K562 (cell line): ENCODE results near the gene TRIM65. TPM values are rescaled to one million over a fixed set of nuclear protein-coding genes. Genes with fewer than 3 reads are reported as not detected.

ENCODE experiments used
- ATAC-seq: fragments of 200-7000 bp; cut with Tn5 transposase; 3 replicates; pipeline ENCODE4 v1.9.1; 2020; ENCODE audit warnings: moderate library complexity
- BruUV-seq: library from RNA; stranded (reverse); fragments of 400-500 nt; replicated peaks from 2 replicates; lab custom pipeline; 2021; lab: Mats Ljungman, UMichigan
- CTCF ChIA-PET: fragments of 300-600 bp; formaldehyde crosslinking; extraction: SDS; loops from one replicate; lab custom pipeline; 2021; ENCODE audit warnings: low intra/inter-chr PET ratio; lab: Yijun Ruan, JAX
- POLR2A ChIA-PET: fragments of 300-600, 350-650 bp; sonication (Branson Sonifier 250); formaldehyde crosslinking; extraction: SDS; loops from one replicate; lab custom pipeline; 2021; ENCODE audit warnings: antibody characterized with exemption, inconsistent platforms; lab: Yijun Ruan, JAX
- DNase-seq, 4 experiments: peaks; one replicate each; pipeline versions ENCODE4 v3.0.0 to v3.0.0-alpha.2; 2011 to 2018; ENCODE audit warnings: low spot score in 3 of 4, mixed read lengths in 3 of 4; ENCODE audit errors: extremely low read depth in 1 of 4
- FAIRE-seq: peaks from 2 replicates; lab custom pipeline; 2011; peaks lifted over from hg19 to GRCh38; lab: Jason Lieb, UNC
- H2AFZ ChIP-seq: 2 replicates; pipeline ENCODE4 v1.6.0; 2011; ENCODE audit warnings: low read depth, low read length, control low read depth, inconsistent platforms
- H3K27ac ChIP-seq: fragments of 200-600 bp; 3 replicates; pipeline ENCODE4 v1.8.0; 2011; ENCODE audit warnings: low read depth, mild to moderate bottlenecking, control low read depth, inconsistent platforms, low read length, moderate library complexity, mixed read lengths; ENCODE audit errors: extremely low read depth
- H3K27me3 ChIP-seq, 2 experiments: fragments of 300-600 bp in 1 of 2; 2 replicates in 1 of 2; 3 replicates in 1 of 2; pipeline versions ENCODE4 v1.6.0 to v1.8.0; 2011; ENCODE audit warnings: inconsistent platforms in 2 of 2, low read length in 2 of 2, mild to moderate bottlenecking in 1 of 2, mixed read lengths in 1 of 2, moderate library complexity in 1 of 2; ENCODE audit not compliant: control insufficient read depth in 2 of 2, insufficient read depth in 2 of 2
- H3K36me3 ChIP-seq: fragments of 300-600 bp; 3 replicates; pipeline ENCODE4 v1.8.0; 2011; ENCODE audit warnings: mild to moderate bottlenecking, low read length, inconsistent platforms; ENCODE audit not compliant: control insufficient read depth, insufficient read depth
- H3K4me1 ChIP-seq, 2 experiments: fragments of 200-600 bp in 1 of 2; replicated peaks in 1 of 2; 2 replicates in 1 of 2; 3 replicates in 1 of 2; pipeline versions ENCODE4 v1.5.1 to v1.8.0; 2011; ENCODE audit warnings: inconsistent platforms in 2 of 2, low read length in 2 of 2, mild to moderate bottlenecking in 1 of 2, mixed read lengths in 1 of 2, moderate library complexity in 1 of 2; ENCODE audit not compliant: control insufficient read depth in 2 of 2, insufficient read depth in 2 of 2
- H3K4me2 ChIP-seq: 2 replicates; pipeline ENCODE4 v1.6.1; 2011; ENCODE audit warnings: low read length, control low read depth, inconsistent platforms, mixed read lengths; ENCODE audit not compliant: insufficient read depth
- H3K4me3 ChIP-seq: fragments of 200-600 bp; sonication (generic), shearing (Covaris generic); 2 replicates; pipeline ENCODE4 v1.5.1; 2016; ENCODE audit warnings: control low read depth, inconsistent platforms
- H3K79me2 ChIP-seq: fragments of 200-600 bp; 3 replicates; pipeline ENCODE4 v1.8.0; 2011; ENCODE audit warnings: low read length, inconsistent platforms; ENCODE audit not compliant: control insufficient read depth, insufficient read depth
- H3K9ac ChIP-seq, 2 experiments: 2 replicates each; pipeline versions ENCODE4 v1.6.0 to v1.6.1; 2011; ENCODE audit warnings: low read depth in 2 of 2, low read length in 2 of 2, control low read depth in 1 of 2, inconsistent platforms in 1 of 2, mild to moderate bottlenecking in 1 of 2, mixed read lengths in 1 of 2; ENCODE audit not compliant: insufficient read depth in 1 of 2
- H3K9me1 ChIP-seq: one replicate; pipeline ENCODE4 v1.6.0; 2011; ENCODE audit warnings: inconsistent platforms, mild to moderate bottlenecking, low read length, moderate library complexity; ENCODE audit not compliant: control insufficient read depth, insufficient read depth
- H3K9me3 ChIP-seq: replicated peaks from 2 replicates; pipeline ENCODE4 v1.5.1; 2011; ENCODE audit warnings: low read depth, low read length, inconsistent platforms; ENCODE audit not compliant: control insufficient read depth, insufficient read depth
- H4K20me1 ChIP-seq: replicated peaks from 2 replicates; pipeline ENCODE4 v1.6.1; 2011; ENCODE audit warnings: low read length, inconsistent platforms, mixed read lengths; ENCODE audit not compliant: control insufficient read depth, insufficient read depth
- NFIC ChIP-seq: fragments of 450-650 bp; IDR thresholded peaks from 2 replicates; pipeline ENCODE4 v1.6.1; 2017; ENCODE audit warnings: mild to moderate bottlenecking, inconsistent platforms
- POLR2AphosphoS2 ChIP-seq: IDR thresholded peaks from 2 replicates; pipeline ENCODE4 v1.6.1; 2012; ENCODE audit warnings: low read length, improper control_type of control experiment
- POLR2G ChIP-seq: fragments of 200-400 bp; formaldehyde crosslinking; IDR thresholded peaks from 2 replicates; pipeline ENCODE4 v1.6.1; 2017; ENCODE audit warnings: low read depth, mild to moderate bottlenecking, antibody characterized with exemption, low read length, moderate library complexity
- ZNF699 ChIP-seq: fragments of 250-450 bp; sonication (Bioruptor Pico); IDR thresholded peaks from 2 replicates; pipeline ENCODE4 v1.8.0; 2021; ENCODE audit warnings: mild to moderate bottlenecking, moderate library complexity; ENCODE audit not compliant: insufficient replicate concordance
- WGBS: fragments of 100-300 bp; shearing (Covaris generic); methylation state at CpG from one replicate; pipeline ENCODE4 v1.1.6; 2016; ENCODE audit warnings: low coverage, mixed read lengths; ENCODE audit not compliant: insufficient coverage; ENCODE audit errors: missing lambda C conversion rate; 5-methylcytosine and 5-hydroxymethylcytosine counted together
- in situ Hi-C: fragments of 300-500 bp; cut with MboI; formaldehyde crosslinking; loops from 4 replicates; pipeline ENCODE4 v1.15.0; 2018; ENCODE audit warnings: inconsistent platforms, mixed read lengths
- intact Hi-C: fragments of 100-400 bp; cut with micrococcal nuclease; formaldehyde crosslinking; loops from 2 replicates; pipeline ENCODE4 v1.14.2; 2022
- polyA plus RNA-seq, 8 experiments: library from polyadenylated mRNA; depleted of rRNA in 4 of 8; stranded (reverse) in 5 of 8; unstranded in 3 of 8; fragments of >200 nt; fragmentation: Nextera tagmentation in 2 of 8; fragmentation: Illumina TruSeq in 1 of 8; extraction: Ambion mirVana in 2 of 8; extraction: Trizol in 1 of 8; gene quantifications; 2 replicates each; pipeline versions ENCODE4 v1.2.1 to v1.2.3, GENCODE V29; 2011 to 2014; ENCODE audit warnings: inconsistent platforms in 1 of 8, missing spikeins in 1 of 8
- total RNA-seq, 7 experiments: library from RNA; depleted of rRNA in 6 of 7; stranded (reverse); fragments of >200 nt in 6 of 7; fragmentation: Illumina TruSeq in 2 of 7; extraction: Trizol in 2 of 7; gene quantifications; 2 replicates each; pipeline versions ENCODE4 v1.2.1 to v1.2.3, GENCODE V29; 2011 to 2021; ENCODE audit warnings: low replicate concordance in 1 of 7
- TF ChIP-seq, protein P1 (sequence below), 3 experiments: IDR thresholded peaks in 2 of 3; conservative IDR thresholded peaks in 1 of 3; 2 replicates each; pipeline ENCODE4 v1.5.1; 2011 to 2012; ENCODE audit warnings: low read length in 3 of 3, mild to moderate bottlenecking in 3 of 3, control low read depth in 2 of 3, improper control_type of control experiment in 1 of 3, inconsistent platforms in 1 of 3, low read depth in 1 of 3, mixed read lengths in 1 of 3, moderate library complexity in 1 of 3; ENCODE audit not compliant: insufficient read depth in 2 of 3

TRIM65 gene
- total and polyA plus RNA-seq, 9 of the 15 experiments (the other 6 are each of a cell fraction or from before 2014, with no cell fraction given) = 2.8 to 45.7 (median 22.9) TPM

DNA sequence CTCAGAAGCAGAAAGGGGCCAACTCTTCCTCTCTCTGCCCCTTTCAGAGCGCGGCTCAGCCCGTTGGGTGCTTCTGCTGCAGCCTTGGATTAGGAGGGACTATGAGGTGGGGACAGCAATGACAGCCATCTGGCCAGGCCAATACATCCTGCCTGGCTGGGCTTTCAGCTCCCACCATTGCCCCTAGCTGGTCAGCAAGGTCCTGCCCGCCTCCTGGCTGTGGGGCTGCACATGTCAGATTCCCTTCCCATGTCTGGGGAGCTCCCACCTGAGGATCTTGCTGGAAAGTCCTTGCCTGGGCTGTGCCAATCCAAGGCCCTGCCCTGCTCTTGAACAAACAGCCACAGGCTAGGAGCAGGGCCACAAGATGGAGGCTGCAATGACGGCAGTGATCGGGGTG is 8.3 kb downstream of the TRIM65 start:
- WGBS = 94% methylated on average over 6 of the region's 6 CpGs
- ATAC-seq (no peak; the same call in 2 of the 3 replicates), FAIRE-seq (no peak), DNase-seq (no peak)
- in situ Hi-C loops (no loop called here), intact Hi-C loops (no loop called here)
- CTCF ChIA-PET = no interaction called here
- BruUV-seq = no TSS peak
- no peaks in the 10 kb centered on the region for H3K27me3 ChIP-seq
- H3K4me2 ChIP-seq = no peak overlapping the region
- POLR2A ChIA-PET = interaction anchor here (0.6 to 15.9 kb wide), 2 partner anchors 12 to 26 kb away, joined by 4 to 169 read pairs; partner anchors contain the start of gene TRIM47
- no peak overlapping the region for H3K4me3 ChIP-seq
- H3K9me1 ChIP-seq = no peaks in the 10 kb centered on the region
- H3K79me2 ChIP-seq = 0 out of 3 replicates have a peak, but pooled peaks cover 3% of the 10 kb centered on the region
- H3K4me1 ChIP-seq = peaks cover 3 to 42% of the 10 kb centered on the region in 2 experiments; a peak in 4 of 5 replicates
- H3K9ac ChIP-seq = peak overlapping the region in 1 of 2 experiments; percentile 11; a peak in 2 of 4 replicates
- no peaks in the 10 kb centered on the region for H3K9me3 ChIP-seq
- no peak overlapping the region for H2AFZ ChIP-seq
- H4K20me1 ChIP-seq = no peaks in the 10 kb centered on the region
- no peak overlapping the region for H3K27ac ChIP-seq
- TF ChIP-seq POLR2G (peak; percentile 47; the same call in 1 of the 2 replicates), ZNF699 (CRISPR knock-in tag) (no peak), POLR2AphosphoS2 (0 out of 2 replicates have a peak, but pooled peaks have one; percentile 70), NFIC (no peak)
- TF ChIP-seq, protein P1, sequence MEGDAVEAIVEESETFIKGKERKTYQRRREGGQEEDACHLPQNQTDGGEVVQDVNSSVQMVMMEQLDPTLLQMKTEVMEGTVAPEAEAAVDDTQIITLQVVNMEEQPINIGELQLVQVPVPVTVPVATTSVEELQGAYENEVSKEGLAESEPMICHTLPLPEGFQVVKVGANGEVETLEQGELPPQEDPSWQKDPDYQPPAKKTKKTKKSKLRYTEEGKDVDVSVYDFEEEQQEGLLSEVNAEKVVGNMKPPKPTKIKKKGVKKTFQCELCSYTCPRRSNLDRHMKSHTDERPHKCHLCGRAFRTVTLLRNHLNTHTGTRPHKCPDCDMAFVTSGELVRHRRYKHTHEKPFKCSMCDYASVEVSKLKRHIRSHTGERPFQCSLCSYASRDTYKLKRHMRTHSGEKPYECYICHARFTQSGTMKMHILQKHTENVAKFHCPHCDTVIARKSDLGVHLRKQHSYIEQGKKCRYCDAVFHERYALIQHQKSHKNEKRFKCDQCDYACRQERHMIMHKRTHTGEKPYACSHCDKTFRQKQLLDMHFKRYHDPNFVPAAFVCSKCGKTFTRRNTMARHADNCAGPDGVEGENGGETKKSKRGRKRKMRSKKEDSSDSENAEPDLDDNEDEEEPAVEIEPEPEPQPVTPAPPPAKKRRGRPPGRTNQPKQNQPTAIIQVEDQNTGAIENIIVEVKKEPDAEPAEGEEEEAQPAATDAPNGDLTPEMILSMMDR (IDR thresholded peaks at IDR 0.05 in 2 of 3, conservative IDR thresholded peaks at IDR 0.05 in 1 of 3; ENCODE audit: insufficient read depth in 2 of 3, low read depth in 1 of 3, low read length in 3 of 3) = 0 out of 6 replicates have a peak, but pooled peaks of 1 of the 3 experiments have one; percentile 9
- H3K36me3 ChIP-seq = peaks cover 30% of the 10 kb centered on the region; the same call in 1 of the 3 replicates
